Upper lobe of left lung (tissue), 4 donors: ENCODE results near the gene BSN.

Experiments
- POLR2A ChIP-seq, 4 donors: fragments of 450-650 bp; IDR thresholded peaks; one replicate each; pipeline ENCODE4 v1.5.1; 2016 to 2017; ENCODE audit warnings: antibody characterized with exemption in 4 of 4, mild to moderate bottlenecking in 2 of 4
- POLR2AphosphoS5 ChIP-seq, 2 donors: sonication (generic); formaldehyde crosslinking; IDR thresholded peaks; one replicate each; pipeline ENCODE4 v1.5.1; 2017; ENCODE audit warnings: antibody characterized with exemption in 2 of 2
- TF ChIP-seq, protein P1 (sequence below), 6 experiments: fragments of 450-650 bp in 4 of 6; fragments of 200-600 bp in 2 of 6; sonication (generic) in 2 of 6; IDR thresholded peaks; one replicate each; pipeline ENCODE4 v1.5.1; 2016 to 2019; ENCODE audit warnings: antibody characterized with exemption in 6 of 6

DNA sequence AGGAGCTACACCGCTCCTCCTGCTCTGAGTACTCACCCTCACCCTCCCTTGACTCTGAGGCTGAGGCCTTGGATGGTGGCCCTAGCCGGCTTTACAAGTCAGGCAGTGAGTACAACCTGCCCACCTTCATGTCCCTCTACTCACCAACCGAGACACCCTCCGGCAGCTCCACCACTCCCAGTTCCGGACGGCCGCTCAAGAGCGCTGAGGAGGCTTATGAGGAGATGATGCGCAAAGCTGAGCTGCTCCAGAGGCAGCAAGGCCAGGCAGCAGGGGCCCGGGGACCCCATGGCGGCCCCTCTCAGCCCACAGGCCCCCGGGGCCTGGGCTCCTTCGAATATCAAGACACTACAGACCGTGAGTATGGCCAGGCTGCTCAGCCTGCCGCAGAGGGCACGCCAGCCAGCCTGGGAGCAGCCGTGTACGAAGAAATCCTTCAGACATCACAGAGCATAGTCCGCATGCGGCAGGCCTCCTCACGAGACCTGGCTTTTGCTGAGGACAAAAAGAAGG is 98.7 kb downstream of the BSN start:
- TF ChIP-seq, protein P1, sequence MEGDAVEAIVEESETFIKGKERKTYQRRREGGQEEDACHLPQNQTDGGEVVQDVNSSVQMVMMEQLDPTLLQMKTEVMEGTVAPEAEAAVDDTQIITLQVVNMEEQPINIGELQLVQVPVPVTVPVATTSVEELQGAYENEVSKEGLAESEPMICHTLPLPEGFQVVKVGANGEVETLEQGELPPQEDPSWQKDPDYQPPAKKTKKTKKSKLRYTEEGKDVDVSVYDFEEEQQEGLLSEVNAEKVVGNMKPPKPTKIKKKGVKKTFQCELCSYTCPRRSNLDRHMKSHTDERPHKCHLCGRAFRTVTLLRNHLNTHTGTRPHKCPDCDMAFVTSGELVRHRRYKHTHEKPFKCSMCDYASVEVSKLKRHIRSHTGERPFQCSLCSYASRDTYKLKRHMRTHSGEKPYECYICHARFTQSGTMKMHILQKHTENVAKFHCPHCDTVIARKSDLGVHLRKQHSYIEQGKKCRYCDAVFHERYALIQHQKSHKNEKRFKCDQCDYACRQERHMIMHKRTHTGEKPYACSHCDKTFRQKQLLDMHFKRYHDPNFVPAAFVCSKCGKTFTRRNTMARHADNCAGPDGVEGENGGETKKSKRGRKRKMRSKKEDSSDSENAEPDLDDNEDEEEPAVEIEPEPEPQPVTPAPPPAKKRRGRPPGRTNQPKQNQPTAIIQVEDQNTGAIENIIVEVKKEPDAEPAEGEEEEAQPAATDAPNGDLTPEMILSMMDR (IDR thresholded peaks at IDR 0.05) = no peak
- TF ChIP-seq POLR2AphosphoS5 (IDR thresholded peaks at IDR 0.05) (no peak), POLR2A (IDR thresholded peaks at IDR 0.05) (no peak)
